ENCODE data around the gene ATAD1. TPM values are rescaled to one million over a fixed set of nuclear protein-coding genes. Genes with fewer than 3 reads are reported as not detected.
"Not testable (repeated sequence)": the region's sequence is repeated elsewhere in the genome, so short reads cannot be mapped to it uniquely, and the experiment has no call there.

ATAD1 gene
- total and polyA plus RNA-seq, 9 donors, result 21.5 to 51.0 (median 39.1) TPM

- no peak overlapping the region for H3K4me3 ChIP-seq
These were observed 1.7 kb downstream of the ATAD1 start for GRCh38 chr10:87816163-87816897.

GRCh38 chr10:87804939-87805569, 13.0 kb downstream of the ATAD1 start:
- intact Hi-C loops (cut with DNase I), result no loop called here

More at GRCh38 chr10:87816163-87816897, 1.7 kb downstream of the ATAD1 start:
- Histone ChIP-seq H3K36me3 (no peaks in the 10 kb centered on the region), H3K4me1 (ENCODE audit: insufficient read depth) (no peaks in the 10 kb centered on the region), H3K9me3 (no peaks in the 10 kb centered on the region), H3K27ac (no peak overlapping the region), H3K27me3 (no peaks in the 10 kb centered on the region)
- WGBS, 3 donors, result 71 to 82% (median 76%) methylated on average over 9 of the region's 9 CpGs
- no peak for TF ChIP-seq CTCF (IDR thresholded peaks at IDR 0.05)
- TF ChIP-seq EP300 (IDR thresholded peaks at IDR 0.05), result no peak
- no peak for TF ChIP-seq POLR2A (IDR thresholded peaks at IDR 0.05)
- DNase-seq, result no peak
- intact Hi-C loops (cut with DNase I), result no loop called here

DNA sequence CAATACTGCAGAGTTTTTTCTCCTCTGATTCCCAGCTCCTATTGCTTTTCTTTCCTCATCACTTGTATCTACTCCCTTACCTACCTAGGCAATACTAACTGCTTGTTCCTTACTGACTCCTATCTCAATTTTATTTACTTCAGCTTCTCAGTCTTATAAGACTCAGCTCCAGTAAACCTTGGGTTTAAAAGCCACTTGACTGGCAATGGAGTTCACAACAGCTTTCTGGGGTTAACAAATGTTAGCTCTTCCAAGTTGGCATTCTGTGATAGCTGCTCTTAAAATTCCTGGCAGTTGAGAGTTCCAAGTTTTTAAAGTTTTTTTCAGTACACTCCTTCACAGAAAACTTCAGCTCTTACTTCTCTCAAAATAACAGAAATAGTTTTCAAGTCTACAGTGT, 14.2 kb downstream of the ATAD1 start:
- H3K27ac ChIP-seq, result no peak overlapping the region
- no peaks in the 10 kb centered on the region for H3K4me1 ChIP-seq (ENCODE audit: insufficient read depth)
- no peaks in the 10 kb centered on the region for H3K27me3 ChIP-seq
- H3K4me3 ChIP-seq, result no peak overlapping the region
- no peak for DNase-seq
- no peaks in the 10 kb centered on the region for H3K36me3 ChIP-seq
- H3K9me3 ChIP-seq, result no peaks in the 10 kb centered on the region
- no peak for TF ChIP-seq CTCF (IDR thresholded peaks at IDR 0.05)
- intact Hi-C loops (cut with DNase I), result no loop called here

More at GRCh38 chr10:87804939-87805569, 13.0 kb downstream of the ATAD1 start:
- H3K9me3 ChIP-seq, result no peaks in the 10 kb centered on the region
- H3K4me1 ChIP-seq (ENCODE audit: insufficient read depth), result no peaks in the 10 kb centered on the region
- H3K4me3 ChIP-seq, result no peak overlapping the region
- DNase-seq, result no peak
- no peaks in the 10 kb centered on the region for H3K27me3 ChIP-seq
- TF ChIP-seq CTCF (IDR thresholded peaks at IDR 0.05) (no peak), POLR2A (IDR thresholded peaks at IDR 0.05) (no peak), EP300 (IDR thresholded peaks at IDR 0.05) (no peak)
- H3K27ac ChIP-seq, result no peak overlapping the region
- 91 to 98% (median 95%) methylated on average over 2 of the region's 2 CpGs for WGBS, 3 donors
- H3K36me3 ChIP-seq, result no peaks in the 10 kb centered on the region

DNA sequence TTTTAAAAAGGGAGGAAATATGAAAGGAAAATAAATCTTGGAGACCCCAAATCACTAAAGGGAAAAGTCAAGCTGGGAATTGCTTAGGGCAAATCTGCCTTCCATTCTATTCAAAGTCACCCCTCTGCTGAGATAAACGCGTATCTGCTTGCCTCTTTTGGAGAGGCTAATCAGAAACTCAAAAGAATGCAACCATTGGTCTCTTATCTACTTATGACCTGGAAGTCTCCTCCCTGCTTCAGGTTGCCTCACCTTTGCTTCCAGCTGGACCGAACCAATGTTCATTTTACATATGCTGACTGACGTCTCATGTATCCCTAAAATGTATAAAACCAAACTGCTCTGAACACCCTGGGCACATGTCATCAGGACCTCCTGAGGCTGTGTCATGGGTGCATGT, 14.7 kb downstream of the ATAD1 start:
- Histone ChIP-seq H3K27ac (no peak overlapping the region), H3K4me1 (ENCODE audit: insufficient read depth) (no peaks in the 10 kb centered on the region), H3K36me3 (no peaks in the 10 kb centered on the region), H3K4me3 (no peak overlapping the region), H3K9me3 (no peaks in the 10 kb centered on the region), H3K27me3 (no peaks in the 10 kb centered on the region)
- intact Hi-C loops (cut with DNase I), result no loop called here
- TF ChIP-seq POLR2A (IDR thresholded peaks at IDR 0.05), result no peak
- TF ChIP-seq EP300 (IDR thresholded peaks at IDR 0.05), result no peak
- no peak for TF ChIP-seq CTCF (IDR thresholded peaks at IDR 0.05)
- DNase-seq, result no peak
- WGBS, 3 donors, result 97 to 99% (median 98%) methylated on average over 4 of the region's 4 CpGs

- H3K27ac ChIP-seq; DNase-seq; H3K9me3 ChIP-seq; H3K4me3 ChIP-seq; H3K27me3 ChIP-seq; intact Hi-C loops (cut with DNase I); H3K36me3 ChIP-seq; H3K4me1 ChIP-seq (ENCODE audit: insufficient read depth): not testable (repeated sequence)
- WGBS, 3 donors, result 96 to 100% (median 100%) methylated on average over 1 of the region's 1 CpG
These were observed 16.1 kb downstream of the ATAD1 start for GRCh38 chr10:87801813-87802435.
